Esophagus squamous epithelium (tissue), 5 donors: ENCODE data around the gene MAGI1. TPM values are rescaled to one million over a fixed set of nuclear protein-coding genes. Genes with fewer than 3 reads are reported as not detected.

ENCODE experiments used
- DNase-seq: peaks from one replicate; lab custom pipeline; 2025; lab: John Stamatoyannopoulos, UW
- H3K27ac ChIP-seq, 4 donors: fragments of 200-600 bp; sonication (generic); one replicate each; pipeline ENCODE4 v1.5.1; 2016 to 2019; ENCODE audit warnings: mild to moderate bottlenecking in 1 of 4
- H3K27me3 ChIP-seq, 4 donors: fragments of 200-600 bp; sonication (generic); 1 replicate in 3 of 4; 2 replicates in 1 of 4; pipeline versions ENCODE4 v1.5.1 to v1.6.0; 2017 to 2021; ENCODE audit warnings: antibody characterized with exemption in 1 of 4
- H3K36me3 ChIP-seq, 3 donors: fragments of 200-600 bp; sonication (generic); one replicate each; pipeline ENCODE4 v1.5.1; 2016 to 2019
- H3K4me1 ChIP-seq, 3 donors: fragments of 200-600 bp; sonication (generic); one replicate each; pipeline ENCODE4 v1.5.1; 2017 to 2019
- H3K4me3 ChIP-seq, 4 donors: fragments of 200-600 bp; sonication (generic); 1 replicate in 3 of 4; 2 replicates in 1 of 4; pipeline ENCODE4 v1.5.1; 2016 to 2019; ENCODE audit warnings: mild to moderate bottlenecking in 2 of 4, moderate library complexity in 1 of 4
- H3K9me3 ChIP-seq, 3 donors: fragments of 200-600 bp; sonication (generic); one replicate each; pipeline ENCODE4 v1.5.1; 2016 to 2019
- POLR2A ChIP-seq, 4 donors: fragments of 450-650 bp; IDR thresholded peaks; one replicate each; pipeline ENCODE4 v1.6.1; 2017; ENCODE audit warnings: antibody characterized with exemption in 4 of 4, mild to moderate bottlenecking in 4 of 4, moderate library complexity in 3 of 4
- whole genome bisulfite sequencing, 2 donors: methylation state at CpG; one replicate each; pipeline ENCODE4 v1.1.5; 2018; 5-methylcytosine and 5-hydroxymethylcytosine counted together
- intact Hi-C: fragments of 100-400 bp; cut with DNase I; formaldehyde crosslinking; loops from one replicate; pipeline ENCODE4 v1.15.0; 2022
- total RNA-seq, 4 donors: library from RNA; depleted of rRNA; stranded (reverse); fragments of >200 nt; gene quantifications; one replicate each; pipeline ENCODE4 v1.1.0, GENCODE V29; 2016
- TF ChIP-seq, protein P1 (sequence below), 6 experiments: fragments of 450-650 bp in 4 of 6; fragments of 200-600 bp in 2 of 6; sonication (generic) in 2 of 6; IDR thresholded peaks; one replicate each; pipeline ENCODE4 v1.5.1; 2016 to 2019; ENCODE audit warnings: antibody characterized with exemption in 6 of 6, mild to moderate bottlenecking in 4 of 6, moderate library complexity in 4 of 6
- donor health status: DM: yes; HTN: yes; CAD: no.

MAGI1 gene
- total RNA-seq, 4 donors from 2014 or later = 12.0 to 28.2 (median 21.1) TPM

DNA sequence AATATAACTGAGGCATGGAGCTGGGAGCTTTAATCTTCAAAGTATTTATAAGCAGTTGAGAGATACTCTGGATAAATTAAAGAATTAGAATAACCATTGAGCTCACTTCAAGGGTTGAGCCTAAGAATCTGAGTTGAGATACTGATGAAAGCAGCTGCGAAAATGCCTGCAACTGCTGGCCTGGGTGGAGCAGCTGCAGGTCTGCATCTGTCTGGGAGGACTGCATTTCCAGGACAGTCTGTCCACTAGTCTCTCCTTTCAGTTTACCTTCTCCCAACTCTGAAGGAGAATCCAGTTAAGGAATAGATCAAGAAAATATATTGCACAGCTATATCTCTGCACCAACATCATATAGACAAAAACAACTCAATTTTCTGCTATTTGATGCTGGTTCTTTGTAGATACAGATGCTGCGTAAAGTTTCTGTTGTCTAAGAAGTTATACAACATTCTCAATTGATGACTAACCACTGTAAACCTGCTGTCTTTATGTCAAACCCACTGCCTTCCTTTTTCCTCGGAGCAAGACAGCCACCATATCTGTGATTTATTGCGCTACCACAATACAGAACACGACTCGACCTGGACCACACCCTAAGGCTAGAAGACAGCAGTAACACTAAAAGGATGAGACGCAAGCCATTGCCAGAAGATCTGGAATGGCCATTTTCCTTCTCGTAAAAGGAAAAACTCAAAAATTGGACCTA, 245.1 kb downstream of the MAGI1 start:
- Histone ChIP-seq H3K27me3 (no peaks in the 10 kb centered on the region), H3K4me3 (no peak overlapping the region), H3K4me1 (peaks cover 0 to 10% (median 3%) of the 10 kb centered on the region in 3 donors), H3K36me3 (no peaks in the 10 kb centered on the region), H3K9me3 (no peaks in the 10 kb centered on the region), H3K27ac (no peak overlapping the region)
- 32 to 40% methylated on average over 8 of the region's 8 CpGs for WGBS, 2 donors
- intact Hi-C loops = no loop called here
- no peak for DNase-seq
- no peak for TF ChIP-seq POLR2A (IDR thresholded peaks at IDR 0.05)
- TF ChIP-seq, protein P1, sequence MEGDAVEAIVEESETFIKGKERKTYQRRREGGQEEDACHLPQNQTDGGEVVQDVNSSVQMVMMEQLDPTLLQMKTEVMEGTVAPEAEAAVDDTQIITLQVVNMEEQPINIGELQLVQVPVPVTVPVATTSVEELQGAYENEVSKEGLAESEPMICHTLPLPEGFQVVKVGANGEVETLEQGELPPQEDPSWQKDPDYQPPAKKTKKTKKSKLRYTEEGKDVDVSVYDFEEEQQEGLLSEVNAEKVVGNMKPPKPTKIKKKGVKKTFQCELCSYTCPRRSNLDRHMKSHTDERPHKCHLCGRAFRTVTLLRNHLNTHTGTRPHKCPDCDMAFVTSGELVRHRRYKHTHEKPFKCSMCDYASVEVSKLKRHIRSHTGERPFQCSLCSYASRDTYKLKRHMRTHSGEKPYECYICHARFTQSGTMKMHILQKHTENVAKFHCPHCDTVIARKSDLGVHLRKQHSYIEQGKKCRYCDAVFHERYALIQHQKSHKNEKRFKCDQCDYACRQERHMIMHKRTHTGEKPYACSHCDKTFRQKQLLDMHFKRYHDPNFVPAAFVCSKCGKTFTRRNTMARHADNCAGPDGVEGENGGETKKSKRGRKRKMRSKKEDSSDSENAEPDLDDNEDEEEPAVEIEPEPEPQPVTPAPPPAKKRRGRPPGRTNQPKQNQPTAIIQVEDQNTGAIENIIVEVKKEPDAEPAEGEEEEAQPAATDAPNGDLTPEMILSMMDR (IDR thresholded peaks at IDR 0.05) = no peak

DNA sequence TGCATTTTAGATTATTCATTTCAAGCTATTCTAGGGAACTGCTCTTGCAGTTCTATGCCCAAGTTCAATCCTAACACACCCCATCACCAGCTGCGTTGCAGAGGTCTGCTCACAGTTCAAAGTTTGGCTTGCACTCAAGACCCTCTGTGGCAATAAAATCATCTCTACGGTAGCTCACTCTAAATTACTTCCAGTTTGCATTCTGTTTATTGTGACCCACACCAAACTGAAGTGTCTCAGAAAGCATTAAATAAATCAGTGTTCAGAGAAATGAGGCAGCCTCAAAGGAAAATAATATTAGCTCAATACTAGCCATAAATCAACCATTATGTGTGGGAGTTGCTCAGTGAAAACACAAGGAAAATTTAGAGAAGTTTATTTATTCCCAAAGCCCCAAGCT, 250.3 kb downstream of the MAGI1 start:
- no peaks in the 10 kb centered on the region for H3K9me3 ChIP-seq
- peaks cover 0 to 9% (median 2%) of the 10 kb centered on the region in 3 donors for H3K4me1 ChIP-seq
- TF ChIP-seq, protein P1 (IDR thresholded peaks at IDR 0.05) = no peak
- no peak for TF ChIP-seq POLR2A (IDR thresholded peaks at IDR 0.05)
- no peak overlapping the region for H3K27ac ChIP-seq
- intact Hi-C loops = loop anchor here (5.0 kb wide), 1 partner anchor 349 kb away; no protein-coding TSS in a partner anchor
- H3K27me3 ChIP-seq = no peaks in the 10 kb centered on the region
- H3K4me3 ChIP-seq = no peak overlapping the region
- WGBS, 2 donors = 76 to 80% methylated on average over 2 of the region's 2 CpGs
- H3K36me3 ChIP-seq = no peaks in the 10 kb centered on the region
- no peak for DNase-seq

DNA sequence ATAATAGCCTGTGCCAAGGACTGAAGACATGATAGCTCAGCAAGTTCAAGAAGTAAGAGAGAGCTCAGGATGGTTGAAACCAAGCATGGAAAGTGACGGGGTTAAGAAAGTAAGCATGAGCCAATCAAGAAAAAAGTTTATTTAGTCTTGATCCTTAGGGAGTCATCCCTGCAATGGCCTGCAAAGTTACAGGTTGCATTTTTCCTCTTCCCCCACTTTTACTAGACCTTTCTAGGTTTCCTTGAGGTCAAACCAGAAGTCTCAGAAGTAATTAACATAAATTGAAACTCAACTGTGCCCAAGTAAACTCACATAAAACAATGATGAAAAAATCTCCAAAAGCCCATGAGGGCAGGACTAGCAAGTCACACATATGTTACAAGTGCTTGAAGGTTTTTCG, 250.9 kb downstream of the MAGI1 start:
- Histone ChIP-seq H3K4me1 (peaks cover 0 to 8% (median 2%) of the 10 kb centered on the region in 3 donors), H3K27me3 (no peaks in the 10 kb centered on the region), H3K27ac (no peak overlapping the region), H3K36me3 (no peaks in the 10 kb centered on the region), H3K4me3 (no peak overlapping the region), H3K9me3 (no peaks in the 10 kb centered on the region)
- no peak for DNase-seq
- WGBS, 2 donors = 70 to 80% methylated on average over 2 of the region's 2 CpGs
- intact Hi-C loops = loop anchor here (5.0 kb wide), 1 partner anchor 349 kb away; no protein-coding TSS in a partner anchor
- no peak for TF ChIP-seq POLR2A (IDR thresholded peaks at IDR 0.05)

DNA sequence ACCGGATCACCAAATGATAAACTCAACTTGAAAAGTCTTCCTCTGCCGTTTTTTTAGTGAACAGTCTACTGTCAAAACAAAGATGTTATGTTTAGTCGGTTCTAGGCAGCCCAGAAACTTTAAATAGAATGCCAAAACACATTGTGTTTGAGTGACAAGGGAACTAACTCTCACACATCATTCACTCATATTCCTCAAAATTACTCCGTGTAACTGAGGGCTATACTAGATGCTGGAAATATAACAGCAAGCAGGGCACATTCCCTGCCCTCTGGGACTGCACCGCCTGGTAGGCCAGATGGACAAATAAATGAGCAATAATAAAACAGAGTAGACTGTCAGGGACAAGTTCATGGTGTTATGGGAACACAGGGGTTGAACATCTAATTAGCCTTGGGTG, 251.4 kb downstream of the MAGI1 start:
- no peak overlapping the region for H3K27ac ChIP-seq
- DNase-seq = no peak
- peaks cover 0 to 8% (median 2%) of the 10 kb centered on the region in 3 donors for H3K4me1 ChIP-seq
- no peaks in the 10 kb centered on the region for H3K9me3 ChIP-seq
- H3K4me3 ChIP-seq = no peak overlapping the region
- intact Hi-C loops = loop anchor here (5.0 kb wide), 1 partner anchor 350 kb away; no protein-coding TSS in a partner anchor
- 45 to 47% methylated on average over 5 of the region's 5 CpGs for WGBS, 2 donors
- no peaks in the 10 kb centered on the region for H3K36me3 ChIP-seq
- no peaks in the 10 kb centered on the region for H3K27me3 ChIP-seq
- TF ChIP-seq, protein P1 (IDR thresholded peaks at IDR 0.05) = no peak
- TF ChIP-seq POLR2A (IDR thresholded peaks at IDR 0.05) = no peak

DNA sequence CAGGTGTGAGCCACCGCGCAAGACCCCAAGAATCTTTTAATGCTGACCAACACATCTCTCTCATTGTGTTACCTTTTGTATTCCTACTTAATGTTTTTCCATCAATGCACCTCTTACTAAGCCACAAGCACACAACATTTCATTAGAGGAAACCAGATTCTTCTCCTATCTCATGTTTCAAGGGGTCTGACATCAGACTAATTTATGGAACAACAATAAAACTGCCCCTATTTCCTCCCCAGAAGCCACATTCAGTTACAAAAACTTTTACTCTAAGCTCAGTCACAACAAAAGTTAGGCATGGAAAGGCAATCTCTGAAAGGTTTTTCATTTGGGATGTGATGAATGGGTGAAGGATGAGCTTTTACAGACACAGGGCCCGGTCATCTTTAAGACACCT, 251.8 kb downstream of the MAGI1 start:
- H3K27ac ChIP-seq = no peak overlapping the region

More for the DNA sequence above, 251.8 kb downstream of the MAGI1 start:
- Histone ChIP-seq H3K36me3 (no peaks in the 10 kb centered on the region), H3K9me3 (no peaks in the 10 kb centered on the region), H3K4me3 (no peak overlapping the region), H3K27me3 (no peaks in the 10 kb centered on the region), H3K4me1 (peaks cover 0 to 8% (median 2%) of the 10 kb centered on the region in 3 donors)
- 85 to 89% methylated on average over 3 of the region's 3 CpGs for WGBS, 2 donors
- no peak for TF ChIP-seq POLR2A (IDR thresholded peaks at IDR 0.05)
- TF ChIP-seq, protein P1 (IDR thresholded peaks at IDR 0.05) = no peak
- DNase-seq = no peak
- intact Hi-C loops = loop anchor here (5.0 kb wide), 1 partner anchor 350 kb away; no protein-coding TSS in a partner anchor
